Esophagus squamous epithelium (tissue), 4 donors: Measurements from ENCODE around the gene RUFY3.

Experiments used
- POLR2A ChIP-seq, 4 donors: fragments of 450-650 bp; IDR thresholded peaks; one replicate each; pipeline ENCODE4 v1.6.1; 2017; ENCODE audit warnings: antibody characterized with exemption in 4 of 4, mild to moderate bottlenecking in 4 of 4, moderate library complexity in 3 of 4
- TF ChIP-seq, protein P1 (sequence below), 6 experiments: fragments of 450-650 bp in 4 of 6; fragments of 200-600 bp in 2 of 6; sonication (generic) in 2 of 6; IDR thresholded peaks; one replicate each; pipeline ENCODE4 v1.5.1; 2016 to 2019; ENCODE audit warnings: antibody characterized with exemption in 6 of 6, mild to moderate bottlenecking in 4 of 6, moderate library complexity in 4 of 6

DNA sequence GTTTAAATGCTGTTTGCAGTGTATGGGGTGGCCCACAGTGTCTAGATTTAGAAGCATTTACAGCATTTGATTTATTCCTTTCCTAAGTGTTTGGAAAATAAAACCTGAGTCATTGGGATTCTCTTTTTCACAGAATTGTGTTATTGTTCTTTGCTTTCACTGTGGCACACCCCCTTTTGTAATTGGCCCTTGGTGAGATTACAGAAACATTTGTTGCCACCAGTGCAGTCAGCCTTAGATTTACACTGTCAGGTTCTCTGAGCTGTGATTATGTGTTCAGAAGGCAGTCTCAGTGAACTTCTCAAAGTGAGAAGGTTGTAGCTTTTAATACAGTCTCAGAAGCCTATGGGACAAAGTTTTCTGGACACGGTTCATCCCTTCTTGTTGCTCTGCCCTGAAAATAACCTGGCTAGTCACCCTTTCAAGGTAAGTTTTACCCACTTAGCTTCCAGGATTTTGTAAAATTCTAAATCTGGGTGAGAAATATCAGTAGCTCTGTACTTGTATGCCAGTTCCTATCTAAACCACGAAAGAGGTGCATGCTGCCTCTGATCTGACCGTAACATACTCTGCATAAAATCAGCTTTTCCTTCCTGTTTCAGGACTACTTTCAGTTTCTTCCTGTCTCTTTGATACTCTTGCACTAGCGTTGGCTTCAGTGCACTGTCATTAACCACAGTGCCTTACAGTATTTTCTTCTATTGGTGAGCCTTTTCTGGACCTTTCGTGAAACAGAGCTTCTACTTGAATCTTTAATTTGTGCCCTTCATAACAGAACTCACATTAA, 12.6 kb downstream of the RUFY3 start:
- TF ChIP-seq, protein P1, sequence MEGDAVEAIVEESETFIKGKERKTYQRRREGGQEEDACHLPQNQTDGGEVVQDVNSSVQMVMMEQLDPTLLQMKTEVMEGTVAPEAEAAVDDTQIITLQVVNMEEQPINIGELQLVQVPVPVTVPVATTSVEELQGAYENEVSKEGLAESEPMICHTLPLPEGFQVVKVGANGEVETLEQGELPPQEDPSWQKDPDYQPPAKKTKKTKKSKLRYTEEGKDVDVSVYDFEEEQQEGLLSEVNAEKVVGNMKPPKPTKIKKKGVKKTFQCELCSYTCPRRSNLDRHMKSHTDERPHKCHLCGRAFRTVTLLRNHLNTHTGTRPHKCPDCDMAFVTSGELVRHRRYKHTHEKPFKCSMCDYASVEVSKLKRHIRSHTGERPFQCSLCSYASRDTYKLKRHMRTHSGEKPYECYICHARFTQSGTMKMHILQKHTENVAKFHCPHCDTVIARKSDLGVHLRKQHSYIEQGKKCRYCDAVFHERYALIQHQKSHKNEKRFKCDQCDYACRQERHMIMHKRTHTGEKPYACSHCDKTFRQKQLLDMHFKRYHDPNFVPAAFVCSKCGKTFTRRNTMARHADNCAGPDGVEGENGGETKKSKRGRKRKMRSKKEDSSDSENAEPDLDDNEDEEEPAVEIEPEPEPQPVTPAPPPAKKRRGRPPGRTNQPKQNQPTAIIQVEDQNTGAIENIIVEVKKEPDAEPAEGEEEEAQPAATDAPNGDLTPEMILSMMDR (IDR thresholded peaks at IDR 0.05): no peak
- TF ChIP-seq POLR2A (IDR thresholded peaks at IDR 0.05): no peak
